HCT116 (cell line): ENCODE data around the gene CCDC73.

Source experiments
- CBX3 ChIP-seq: IDR thresholded peaks from 2 replicates; pipeline ENCODE4 v1.6.1; 2012; ENCODE audit warnings: low read depth
- CTCF ChIP-seq, 3 experiments: fragments of 200-600 bp in 1 of 3; sonication (generic) in 1 of 3; IDR thresholded peaks in 2 of 3; conservative IDR thresholded peaks in 1 of 3; 2 replicates each; pipeline ENCODE4 v1.5.1; 2012 to 2017; ENCODE audit warnings: low read depth in 2 of 3, low read length in 2 of 3, antibody characterized with exemption in 1 of 3, borderline replicate concordance in 1 of 3, control low read depth in 1 of 3, mild to moderate bottlenecking in 1 of 3, mixed read lengths in 1 of 3, mixed run types in 1 of 3, moderate library complexity in 1 of 3; ENCODE audit not compliant: insufficient read depth in 1 of 3
- EZH2 ChIP-seq: fragments of 200-600 bp; sonication (generic); IDR thresholded peaks from 2 replicates; pipeline ENCODE4 v1.6.1; 2017; ENCODE audit warnings: antibody characterized with exemption, mixed run types
- EZH2phosphoT487 ChIP-seq: fragments of 200-600 bp; IDR thresholded peaks from 2 replicates; pipeline ENCODE4 v1.6.1; 2018; ENCODE audit warnings: antibody characterized with exemption, borderline replicate concordance
- POLR2A ChIP-seq: IDR thresholded peaks from 2 replicates; pipeline ENCODE4 v1.7.0; 2011; ENCODE audit warnings: borderline replicate concordance; ENCODE audit not compliant: insufficient read depth, insufficient read length; ENCODE audit errors: extremely low read depth
- POLR2AphosphoS5 ChIP-seq: IDR thresholded peaks from 2 replicates; pipeline ENCODE4 v1.6.1; 2011; ENCODE audit warnings: mild to moderate bottlenecking, low read depth, low read length, moderate library complexity
- RAD21 ChIP-seq: IDR thresholded peaks from 2 replicates; pipeline ENCODE4 v1.6.1; 2012; ENCODE audit warnings: low read depth, mild to moderate bottlenecking
- SP1 ChIP-seq: IDR thresholded peaks from 2 replicates; pipeline ENCODE4 v1.6.1; 2012; ENCODE audit warnings: low read depth
- SRF ChIP-seq: IDR thresholded peaks from 2 replicates; pipeline ENCODE4 v1.6.1; 2012; ENCODE audit warnings: low read depth
- TCF7L2 ChIP-seq: IDR thresholded peaks from 2 replicates; pipeline ENCODE4 v1.7.0; 2011; ENCODE audit warnings: borderline replicate concordance, inconsistent platforms; ENCODE audit not compliant: insufficient read depth, insufficient read length; ENCODE audit errors: extremely low read depth
- YY1 ChIP-seq: IDR thresholded peaks from 2 replicates; pipeline ENCODE4 v1.6.1; 2011; ENCODE audit warnings: low read length, low read depth, moderate library complexity, mild to moderate bottlenecking; ENCODE audit not compliant: insufficient replicate concordance; ENCODE audit errors: extremely low read depth
- ZFX ChIP-seq: fragments of 450-650 bp; IDR thresholded peaks from 2 replicates; pipeline ENCODE4 v1.6.1; 2017
- ZNF274 ChIP-seq: fragments of 200-500 bp; sonication (Bioruptor generic); IDR thresholded peaks from 2 replicates; pipeline ENCODE4 v1.6.1; 2014; ENCODE audit warnings: mild to moderate bottlenecking, low read depth, low read length, inconsistent platforms

GRCh38 chr11:32821517-32821916 is 27.1 kb upstream of the CCDC73 start:
- TF ChIP-seq CTCF (IDR thresholded peaks at IDR 0.05 in 2 of 3, conservative IDR thresholded peaks at IDR 0.05 in 1 of 3; ENCODE audit: borderline replicate concordance in 1 of 3, insufficient read depth in 1 of 3, low read depth in 2 of 3, low read length in 2 of 3) (no peak), ZNF274 (no peak), POLR2A (no peak), SP1 (no peak), EZH2 (no peak), ZFX (no peak), POLR2AphosphoS5 (no peak), EZH2phosphoT487 (no peak), TCF7L2 (no peak), YY1 (no peak), CBX3 (no peak), RAD21 (no peak), SRF (no peak)
